NCI-H2107 treated with DMSO at 0.1 percent for 48 hours (cell line): ENCODE measurements around the gene UNC45A.

Experiments
- DNase-seq: peaks from one replicate; lab custom pipeline; 2025; ENCODE audit not compliant: unreplicated experiment; lab: John Stamatoyannopoulos, UW

The UNC45A gene

GRCh38 chr15:90959028-90959595 lies 24.0 kb downstream of the UNC45A start:
- DNase-seq, result no peak

GRCh38 chr15:90959894-90960293 lies 24.8 kb downstream of the UNC45A start:
- no peak for DNase-seq

- no peak for DNase-seq
Measured at GRCh38 chr15:90960298-90961091, 25.4 kb downstream of the UNC45A start.

GRCh38 chr15:90962021-90962420 lies 26.9 kb downstream of the UNC45A start:
- no peak for DNase-seq

- no peak for DNase-seq
Measured at GRCh38 chr15:90966262-90966661, 31.2 kb downstream of the UNC45A start.

GRCh38 chr15:90967206-90967605 lies 32.1 kb downstream of the UNC45A start:
- no peak for DNase-seq

GRCh38 chr15:90968434-90968833 lies 33.3 kb downstream of the UNC45A start:
- no peak for DNase-seq

- no peak for DNase-seq
Measured at GRCh38 chr15:90970274-90970673, 35.2 kb downstream of the UNC45A start.

- no peak for DNase-seq
Measured at GRCh38 chr15:90972133-90972532, 37.0 kb downstream of the UNC45A start.

- no peak for DNase-seq
Measured at GRCh38 chr15:90974216-90974615, 39.1 kb downstream of the UNC45A start.

- no peak for DNase-seq
Measured at GRCh38 chr15:90979582-90979981, 44.5 kb downstream of the UNC45A start.

- DNase-seq, result no peak
Measured at GRCh38 chr15:90981681-90982080, 46.6 kb downstream of the UNC45A start.

GRCh38 chr15:90982135-90982534 lies 47.0 kb downstream of the UNC45A start:
- DNase-seq, result no peak

GRCh38 chr15:90986790-90987507 lies 51.9 kb downstream of the UNC45A start:
- no peak for DNase-seq

GRCh38 chr15:90987561-90988141 lies 52.6 kb downstream of the UNC45A start:
- DNase-seq, result peak; percentile 40

GRCh38 chr15:90988296-90988695 lies 53.2 kb downstream of the UNC45A start:
- no peak for DNase-seq

- no peak for DNase-seq
Measured at GRCh38 chr15:90989040-90989768, 54.1 kb downstream of the UNC45A start.

GRCh38 chr15:90990446-90990845 lies 55.4 kb downstream of the UNC45A start:
- DNase-seq, result no peak

GRCh38 chr15:90991587-90992285 lies 56.7 kb downstream of the UNC45A start:
- no peak for DNase-seq

GRCh38 chr15:90994059-90994416 lies 59.0 kb downstream of the UNC45A start:
- DNase-seq, result no peak
